Central memory CD8-positive, alpha-beta T cell (primary cell): ENCODE data around the gene WFIKKN1.
A peak's percentile ranks its signal among the peaks of the same experiment; 100 is the strongest.

Experiments
- ATAC-seq: fragments of 150-1000 bp; cut with Tn5 transposase; replicated peaks from 2 replicates; pipeline ENCODE4 v1.10.0; 2022; ENCODE audit warnings: mild to moderate bottlenecking, moderate FRiP score, moderate number of reproducible peaks; ENCODE audit not compliant: poor library complexity, severe bottlenecking; ENCODE audit errors: extremely low read depth
- DNase-seq, 2 donors: peaks; one replicate each; pipeline ENCODE4 v3.0.0; 2021; ENCODE audit warnings: low spot score in 2 of 2
- H3K27ac Mint-ChIP-seq: one replicate; pipeline ENCODE4 v1.8.0; 2022; ENCODE audit warnings: low read depth, mild to moderate bottlenecking, moderate library complexity, mixed read lengths
- H3K27me3 Mint-ChIP-seq: one replicate; pipeline ENCODE4 v1.8.0; 2022; ENCODE audit warnings: mixed read lengths
- H3K36me3 Mint-ChIP-seq: one replicate; pipeline ENCODE4 v1.8.0; 2022; ENCODE audit warnings: mild to moderate bottlenecking, moderate library complexity, mixed read lengths; ENCODE audit not compliant: insufficient read depth
- H3K4me1 Mint-ChIP-seq: one replicate; pipeline ENCODE4 v1.8.0; 2022; ENCODE audit warnings: mixed read lengths
- H3K4me3 Mint-ChIP-seq: one replicate; pipeline ENCODE4 v1.8.0; 2022; ENCODE audit warnings: mild to moderate bottlenecking, moderate library complexity, mixed read lengths
- H3K9me3 Mint-ChIP-seq: one replicate; pipeline ENCODE4 v1.8.0; 2022; ENCODE audit warnings: mixed read lengths

Gene WFIKKN1

GRCh38 chr16:673399-673991, 42.7 kb downstream of the WFIKKN1 start:
- ATAC-seq (no peak), DNase-seq (no peak)
- Mint-ChIP-seq H3K9me3 (no peaks in the 10 kb centered on the region), H3K27ac (no peak overlapping the region), H3K27me3 (no peaks in the 10 kb centered on the region), H3K36me3 (peaks cover 11% of the 10 kb centered on the region), H3K4me1 (peaks cover 6% of the 10 kb centered on the region), H3K4me3 (no peak overlapping the region)

DNA sequence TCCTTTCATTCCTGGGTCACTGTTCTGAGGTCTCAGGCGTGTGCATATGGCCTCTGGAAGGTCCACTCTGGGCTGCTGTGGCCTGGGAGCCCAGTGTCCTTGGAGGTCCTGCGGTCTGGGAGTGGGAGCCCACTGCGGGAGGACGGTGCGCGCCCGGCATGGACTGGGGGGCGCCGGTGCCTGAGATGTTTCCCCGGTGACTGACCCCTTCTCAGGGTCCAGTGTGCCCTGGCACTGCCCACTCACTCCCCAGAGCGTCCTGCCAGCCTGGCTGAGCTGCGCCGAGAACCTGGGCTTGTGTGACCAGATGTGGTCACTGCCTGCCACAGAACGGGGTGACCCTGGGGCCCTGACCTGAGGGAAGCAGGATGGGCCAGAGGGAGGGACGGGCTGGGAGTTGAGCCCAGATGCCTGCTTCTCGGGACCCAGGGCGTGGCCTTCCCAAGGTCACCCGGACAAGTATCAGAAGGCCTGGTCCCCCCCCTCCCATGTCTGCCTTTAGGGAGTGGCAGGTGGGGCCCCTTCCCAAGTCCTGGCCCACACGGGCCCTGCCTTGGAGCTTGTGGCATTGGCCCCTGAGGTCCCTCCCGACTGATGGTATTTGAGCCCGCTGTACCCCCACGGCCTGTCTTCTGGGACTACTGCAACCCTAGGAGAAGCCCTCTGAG, 43.6 kb downstream of the WFIKKN1 start:
- no peaks in the 10 kb centered on the region for H3K9me3 Mint-ChIP-seq
- H3K4me1 Mint-ChIP-seq = peaks cover 6% of the 10 kb centered on the region
- no peak overlapping the region for H3K27ac Mint-ChIP-seq
- no peak for ATAC-seq
- H3K4me3 Mint-ChIP-seq = peak overlapping the region; percentile 50
- H3K36me3 Mint-ChIP-seq = peaks cover 14% of the 10 kb centered on the region
- no peak for DNase-seq
- H3K27me3 Mint-ChIP-seq = no peaks in the 10 kb centered on the region

GRCh38 chr16:674968-675883, 44.4 kb downstream of the WFIKKN1 start, which contains the start of gene RHBDL1:
Gene RHBDL1, plus strand, starts transcription at chr16:675671. Its CDS starts 120 bp downstream, at chr16:675791.
- ATAC-seq (no peak), DNase-seq (no peak)
- Mint-ChIP-seq H3K27me3 (no peaks in the 10 kb centered on the region), H3K9me3 (no peaks in the 10 kb centered on the region), H3K27ac (no peak within 1 kb of the TSS), H3K36me3 (peaks cover 13% of the 10 kb centered on the region), H3K4me1 (peaks cover 9% of the 10 kb centered on the region), H3K4me3 (peak within 1 kb of the TSS; percentile 50)

DNA sequence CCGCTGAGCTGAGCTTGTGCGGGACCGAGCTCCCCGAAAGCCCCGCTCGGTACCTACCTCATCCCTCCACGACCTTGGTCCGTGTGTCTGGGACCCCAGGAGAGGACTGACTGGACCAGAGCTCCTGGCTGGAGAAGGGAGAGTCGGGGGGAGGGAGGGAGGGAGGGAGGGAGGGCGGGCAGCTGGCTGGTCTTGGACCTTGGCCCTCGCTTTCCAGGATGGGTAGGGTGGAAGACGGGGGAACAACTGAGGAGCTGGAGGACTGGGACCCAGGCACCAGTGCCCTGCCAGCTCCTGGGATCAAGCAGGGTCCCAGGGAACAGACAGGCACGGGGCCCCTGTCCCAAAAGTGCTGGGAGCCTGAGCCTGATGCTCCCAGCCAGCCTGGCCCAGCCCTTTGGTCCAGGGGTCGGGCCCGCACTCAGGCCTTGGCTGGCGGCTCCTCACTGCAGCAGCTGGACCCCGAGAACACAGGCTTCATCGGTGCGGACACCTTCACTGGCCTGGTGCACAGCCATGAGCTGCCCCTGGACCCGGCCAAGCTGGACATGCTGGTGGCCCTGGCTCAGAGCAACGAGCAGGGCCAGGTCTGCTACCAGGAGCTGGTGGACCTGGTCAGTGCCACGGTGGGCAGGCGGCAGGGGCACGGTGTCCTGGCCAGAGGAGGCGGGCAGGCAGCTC, 45.2 kb downstream of the WFIKKN1 start:
- DNase-seq (no peak), ATAC-seq (no peak)
- Mint-ChIP-seq H3K36me3 (peaks cover 15% of the 10 kb centered on the region), H3K4me3 (no peak overlapping the region), H3K4me1 (peaks cover 11% of the 10 kb centered on the region), H3K27ac (no peak overlapping the region), H3K27me3 (no peaks in the 10 kb centered on the region), H3K9me3 (no peaks in the 10 kb centered on the region)

- no peaks in the 10 kb centered on the region for H3K27me3 Mint-ChIP-seq
- ATAC-seq (no peak), DNase-seq (no peak)
- no peaks in the 10 kb centered on the region for H3K9me3 Mint-ChIP-seq
- H3K36me3 Mint-ChIP-seq = peaks cover 14% of the 10 kb centered on the region
- H3K4me3 Mint-ChIP-seq = no peak overlapping the region
- no peak overlapping the region for H3K27ac Mint-ChIP-seq
- H3K4me1 Mint-ChIP-seq = peaks cover 15% of the 10 kb centered on the region
Measured at GRCh38 chr16:676565-676902, 45.7 kb downstream of the WFIKKN1 start.

GRCh38 chr16:676913-677312, 46.1 kb downstream of the WFIKKN1 start:
- DNase-seq = no peak

GRCh38 chr16:677316-678190, 46.8 kb downstream of the WFIKKN1 start:
- no peak for DNase-seq
- Mint-ChIP-seq H3K36me3 (peaks cover 23% of the 10 kb centered on the region), H3K4me3 (no peak overlapping the region), H3K27me3 (no peaks in the 10 kb centered on the region), H3K27ac (no peak overlapping the region), H3K4me1 (peaks cover 24% of the 10 kb centered on the region), H3K9me3 (no peaks in the 10 kb centered on the region)
- no peak for ATAC-seq

More at GRCh38 chr16:676913-677312, 46.1 kb downstream of the WFIKKN1 start:
- Mint-ChIP-seq H3K9me3 (no peaks in the 10 kb centered on the region), H3K27ac (no peak overlapping the region), H3K27me3 (no peaks in the 10 kb centered on the region), H3K36me3 (peaks cover 16% of the 10 kb centered on the region), H3K4me1 (peaks cover 19% of the 10 kb centered on the region), H3K4me3 (no peak overlapping the region)
- no peak for ATAC-seq

DNA sequence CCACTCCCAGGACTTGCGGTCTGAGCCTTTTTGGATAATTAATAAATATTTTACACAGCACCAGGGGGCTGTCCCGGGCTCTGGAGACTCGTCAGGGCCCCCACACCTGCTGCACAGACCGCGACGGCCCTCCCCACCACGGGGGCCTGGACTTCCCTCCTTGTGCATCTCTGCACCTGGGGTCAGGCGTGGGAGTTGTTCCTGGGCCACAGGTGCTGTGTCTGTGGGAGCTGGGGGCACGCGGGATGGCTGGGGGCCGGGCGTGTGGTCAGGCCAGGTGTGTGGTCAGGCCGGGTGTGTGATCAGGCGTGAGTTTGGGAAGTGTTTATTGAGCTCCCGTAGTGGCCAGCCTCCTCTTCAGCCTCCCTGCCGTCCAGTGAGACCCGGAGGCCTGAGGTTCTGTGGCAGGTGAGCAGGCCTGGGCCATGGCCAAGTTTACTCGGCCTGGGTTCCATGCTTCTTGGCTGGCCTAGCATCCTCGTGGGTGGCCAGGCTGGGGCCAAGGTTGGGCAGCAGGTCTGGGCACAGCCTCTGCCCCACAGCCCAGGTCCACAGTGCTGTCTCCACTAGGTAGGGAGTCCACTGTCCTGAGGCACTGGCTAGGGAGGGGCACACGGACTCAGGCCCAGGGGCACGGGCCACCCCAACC, 47.5 kb downstream of the WFIKKN1 start:
- DNase-seq (no peak), ATAC-seq (no peak)
- peaks cover 26% of the 10 kb centered on the region for H3K4me1 Mint-ChIP-seq
- no peak overlapping the region for H3K4me3 Mint-ChIP-seq
- no peaks in the 10 kb centered on the region for H3K9me3 Mint-ChIP-seq
- no peaks in the 10 kb centered on the region for H3K27me3 Mint-ChIP-seq
- H3K36me3 Mint-ChIP-seq = peaks cover 24% of the 10 kb centered on the region
- H3K27ac Mint-ChIP-seq = no peak overlapping the region

DNA sequence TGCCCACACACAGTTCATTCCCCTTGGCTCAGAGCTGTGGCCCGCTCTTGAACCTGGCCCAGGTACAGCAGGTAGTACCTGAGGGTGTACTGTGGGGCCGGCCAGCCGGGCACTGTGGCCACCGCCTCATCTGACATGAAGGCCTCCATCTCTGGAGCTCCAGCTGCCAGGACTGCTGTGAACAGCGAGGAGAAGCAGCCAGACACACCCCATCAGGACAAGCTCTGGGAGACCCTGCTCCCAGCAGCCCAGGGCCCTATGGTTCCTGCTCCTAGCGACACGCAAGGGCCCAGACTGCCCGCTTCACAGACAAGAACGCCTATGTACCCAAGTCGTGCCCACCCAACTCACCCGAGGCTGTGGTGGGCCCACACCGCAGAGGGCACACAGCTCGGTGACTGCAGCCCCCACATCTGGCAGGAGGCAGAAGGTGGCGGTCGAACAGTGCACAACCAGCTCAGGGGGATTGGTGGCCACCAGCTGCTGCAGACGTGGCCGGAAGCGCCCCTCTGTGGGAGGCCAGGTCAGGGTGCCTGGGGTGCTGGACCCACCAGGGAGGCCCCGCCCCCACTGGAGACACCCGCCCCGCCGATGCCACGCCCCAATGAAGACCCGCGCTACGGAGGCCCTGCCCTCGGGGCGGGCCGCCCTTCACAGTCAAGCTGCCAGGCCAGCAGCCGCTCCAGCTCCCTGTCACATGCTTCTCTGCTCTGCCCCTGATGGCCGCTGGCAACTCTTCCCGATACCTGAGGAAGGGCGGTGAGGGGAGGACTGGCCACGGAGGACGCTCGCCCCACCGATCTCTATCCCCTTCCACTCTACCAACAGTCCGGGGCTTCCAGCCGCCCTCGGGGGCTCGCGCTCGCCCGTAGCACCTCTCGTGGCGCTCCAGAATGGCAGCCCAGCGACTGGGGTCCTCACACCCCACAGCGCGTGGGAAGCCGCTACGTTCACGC, 48.4 kb downstream of the WFIKKN1 start:
- Mint-ChIP-seq H3K27ac (no peak overlapping the region), H3K4me1 (peaks cover 26% of the 10 kb centered on the region), H3K36me3 (peaks cover 25% of the 10 kb centered on the region), H3K4me3 (peak overlapping the region; percentile 73), H3K9me3 (no peaks in the 10 kb centered on the region), H3K27me3 (no peaks in the 10 kb centered on the region)
- ATAC-seq (peak; percentile 9), DNase-seq (no peak)

DNA sequence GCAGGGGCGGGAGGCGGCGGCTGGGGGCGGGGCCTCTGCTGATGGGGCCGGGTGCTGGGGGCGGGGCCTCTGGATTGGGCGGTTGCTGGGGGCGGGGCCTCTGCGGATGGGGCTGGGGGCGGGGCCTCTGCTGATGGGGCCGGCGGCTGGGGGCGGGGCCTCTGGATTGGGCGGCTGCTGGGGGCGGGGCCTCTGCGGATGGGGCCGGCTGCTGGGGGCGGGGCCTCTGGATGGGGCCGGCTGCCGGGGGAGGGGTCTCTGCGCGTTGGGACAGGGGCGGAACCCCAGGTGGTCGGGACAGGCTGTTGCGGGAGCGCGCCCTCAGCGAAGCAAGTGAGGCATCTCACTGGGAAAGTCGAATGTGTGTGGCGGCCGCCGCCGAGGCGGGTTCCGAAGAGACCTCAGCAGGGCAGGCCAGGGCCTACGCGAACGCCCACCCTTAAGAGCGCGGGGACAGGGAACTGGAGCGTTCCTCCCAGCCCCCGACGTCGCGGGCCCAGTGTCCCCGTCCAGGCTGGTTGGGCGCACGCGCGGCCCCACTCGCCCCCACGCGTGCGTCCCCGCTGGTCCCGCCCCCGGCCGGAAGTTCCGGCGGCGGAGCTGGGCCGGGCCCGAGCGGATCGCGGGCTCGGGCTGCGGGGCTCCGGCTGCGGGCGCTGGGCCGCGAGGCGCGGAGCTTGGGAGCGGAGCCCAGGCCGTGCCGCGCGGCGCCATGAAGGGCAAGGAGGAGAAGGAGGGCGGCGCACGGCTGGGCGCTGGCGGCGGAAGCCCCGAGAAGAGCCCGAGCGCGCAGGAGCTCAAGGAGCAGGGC, 49.2 kb downstream of the WFIKKN1 start, which contains the start of gene STUB1:
Gene STUB1 (plus strand): TSS at position 597 of the 811 bp plus-strand sequence. CDS start 116 bp downstream, at position 713.
- Mint-ChIP-seq H3K4me3 (peak within 1 kb of the TSS; percentile 73), H3K36me3 (peaks cover 27% of the 10 kb centered on the region), H3K27me3 (no peaks in the 10 kb centered on the region), H3K27ac (no peak within 1 kb of the TSS), H3K4me1 (peaks cover 32% of the 10 kb centered on the region), H3K9me3 (no peaks in the 10 kb centered on the region)
- ATAC-seq (peak; percentile 38), DNase-seq (peak; percentile 69 to 70)
